OCI-M2 (cell line): ENCODE measurements around the gene NOTO.
A peak's percentile ranks its signal among the peaks of the same experiment; 100 is the strongest.
"Not testable (repeated sequence)": the region's sequence is repeated elsewhere in the genome, so short reads cannot be mapped to it uniquely, and the experiment has no call there.

Experiments used
- DNase-seq: peaks from one replicate; lab custom pipeline; 2025; ENCODE audit not compliant: unreplicated experiment; lab: John Stamatoyannopoulos, UW

Gene NOTO

GRCh38 chr2:73202156-73203054, at the start of gene NOTO:
Gene NOTO (plus strand): TSS chr2:73202574. CDS start chr2:73202667, 93 bp downstream.
- DNase-seq = no peak

- no peak for DNase-seq
Measured at GRCh38 chr2:73156539-73157124, 45.7 kb upstream of the NOTO start.

- no peak for DNase-seq
Measured at GRCh38 chr2:73162856-73163391, 39.5 kb upstream of the NOTO start.

- DNase-seq = peak; percentile 46
Measured at GRCh38 chr2:73163483-73164367, 38.6 kb upstream of the NOTO start.

- not testable (repeated sequence) for DNase-seq
Measured at GRCh38 chr2:73165978-73166377, 36.4 kb upstream of the NOTO start.

GRCh38 chr2:73166813-73167212, 35.6 kb upstream of the NOTO start:
- not testable (repeated sequence) for DNase-seq

GRCh38 chr2:73168348-73168747, 34.0 kb upstream of the NOTO start:
- DNase-seq = not testable (repeated sequence)

GRCh38 chr2:73170341-73170740, 32.0 kb upstream of the NOTO start:
- not testable (repeated sequence) for DNase-seq

- no peak for DNase-seq
Measured at GRCh38 chr2:73172963-73173362, 29.4 kb upstream of the NOTO start.

- DNase-seq = no peak
Measured at GRCh38 chr2:73173781-73174180, 28.6 kb upstream of the NOTO start.

GRCh38 chr2:73174244-73174643, 28.1 kb upstream of the NOTO start:
- no peak for DNase-seq

GRCh38 chr2:73174941-73175662, 27.3 kb upstream of the NOTO start:
- DNase-seq = no peak

GRCh38 chr2:73175663-73176204, 26.6 kb upstream of the NOTO start:
- DNase-seq = peak; percentile 50

GRCh38 chr2:73176205-73176880, 26.0 kb upstream of the NOTO start:
- DNase-seq = no peak

- DNase-seq = peak; percentile 57
Measured at GRCh38 chr2:73176881-73177644, 25.3 kb upstream of the NOTO start.

GRCh38 chr2:73177645-73178255, 24.6 kb upstream of the NOTO start:
- no peak for DNase-seq

GRCh38 chr2:73185965-73186364, 16.4 kb upstream of the NOTO start:
- DNase-seq = no peak

GRCh38 chr2:73187549-73187948, 14.8 kb upstream of the NOTO start:
- DNase-seq = no peak
